Measurements from ENCODE around the gene IGFBP5. TPM values are rescaled to one million over a fixed set of nuclear protein-coding genes. Genes with fewer than 3 reads are reported as not detected.

The IGFBP5 gene
- total RNA-seq, 2 donors from 2014 or later: 35.8 to 415 TPM

GRCh38 chr2:216679658-216680024 lies 15.7 kb downstream of the IGFBP5 start:
- no peaks in the 10 kb centered on the region for H3K27me3 ChIP-seq
- DNase-seq (no peak), ATAC-seq (no peak)
- H3K9me3 ChIP-seq: no peaks in the 10 kb centered on the region
- H3K27ac ChIP-seq: no peak overlapping the region
- intact Hi-C loops (cut with DNase I): loop anchor here (10.0 kb wide), 1 partner anchor 1035 kb away; no protein-coding TSS in a partner anchor
- WGBS, 2 donors: 83 to 91% methylated on average over 14 of the region's 14 CpGs
- H3K4me1 ChIP-seq: peaks cover 9% of the 10 kb centered on the region
- H3K4me3 ChIP-seq: no peak overlapping the region
- no peaks in the 10 kb centered on the region for H3K36me3 ChIP-seq (replicated peaks in 1 of 2; ENCODE audit: insufficient read depth in 1 of 2, low read depth in 2 of 2)
- TF ChIP-seq CTCF (IDR thresholded peaks at IDR 0.05): no peak
- TF ChIP-seq POLR2A (IDR thresholded peaks at IDR 0.05): no peak

GRCh38 chr2:216678813-216679657 lies 16.3 kb downstream of the IGFBP5 start:
- 77 to 83% methylated on average over 21 of the region's 21 CpGs for WGBS, 2 donors
- Histone ChIP-seq H3K4me1 (peaks cover 9% of the 10 kb centered on the region), H3K9me3 (no peaks in the 10 kb centered on the region), H3K36me3 (replicated peaks in 1 of 2; ENCODE audit: insufficient read depth in 1 of 2, low read depth in 2 of 2) (no peaks in the 10 kb centered on the region), H3K27me3 (no peaks in the 10 kb centered on the region), H3K4me3 (no peak overlapping the region), H3K27ac (no peak overlapping the region)
- no peak for ATAC-seq
- intact Hi-C loops (cut with DNase I): no loop called here
- DNase-seq: no peak
- TF ChIP-seq POLR2A (IDR thresholded peaks at IDR 0.05) (no peak), CTCF (IDR thresholded peaks at IDR 0.05) (no peak)

GRCh38 chr2:216678098-216678465 lies 17.3 kb downstream of the IGFBP5 start:
- Histone ChIP-seq H3K4me3 (no peak overlapping the region), H3K4me1 (peaks cover 9% of the 10 kb centered on the region), H3K36me3 (replicated peaks in 1 of 2; ENCODE audit: insufficient read depth in 1 of 2, low read depth in 2 of 2) (no peaks in the 10 kb centered on the region), H3K27ac (no peak overlapping the region), H3K27me3 (no peaks in the 10 kb centered on the region), H3K9me3 (no peaks in the 10 kb centered on the region)
- no peak for DNase-seq
- intact Hi-C loops (cut with DNase I): no loop called here
- no peak for ATAC-seq
- WGBS, 2 donors: 90 to 92% methylated on average over 12 of the region's 12 CpGs
- no peak for TF ChIP-seq POLR2A (IDR thresholded peaks at IDR 0.05)
- TF ChIP-seq CTCF (IDR thresholded peaks at IDR 0.05): no peak

- no peak for DNase-seq
- TF ChIP-seq POLR2A (IDR thresholded peaks at IDR 0.05) (no peak), CTCF (IDR thresholded peaks at IDR 0.05) (no peak)
- no peaks in the 10 kb centered on the region for H3K36me3 ChIP-seq (replicated peaks in 1 of 2; ENCODE audit: insufficient read depth in 1 of 2, low read depth in 2 of 2)
- no peaks in the 10 kb centered on the region for H3K27me3 ChIP-seq
- 82 to 88% methylated on average over 9 of the region's 9 CpGs for WGBS, 2 donors
- no peaks in the 10 kb centered on the region for H3K9me3 ChIP-seq
- intact Hi-C loops (cut with DNase I): no loop called here
- H3K4me1 ChIP-seq: peaks cover 8% of the 10 kb centered on the region
- no peak overlapping the region for H3K27ac ChIP-seq
- H3K4me3 ChIP-seq: no peak overlapping the region
- no peak for ATAC-seq
These were observed 17.8 kb downstream of the IGFBP5 start for GRCh38 chr2:216677439-216678097.

Data from body of pancreas (tissue), 4 donors.